Ishikawa (cell line): Measurements from ENCODE around the gene DNAJC6.

Experiments
- CEBPB ChIP-seq: IDR thresholded peaks from 2 replicates; pipeline ENCODE4 v1.6.1; 2012
- CREB1 ChIP-seq: IDR thresholded peaks from 2 replicates; pipeline ENCODE4 v1.6.1; 2012; ENCODE audit warnings: low read depth
- EGR1 ChIP-seq: IDR thresholded peaks from 2 replicates; pipeline ENCODE4 v1.6.1; 2012
- EP300 ChIP-seq: IDR thresholded peaks from 2 replicates; pipeline ENCODE4 v1.6.1; 2012; ENCODE audit warnings: borderline replicate concordance
- FOXM1 ChIP-seq: IDR thresholded peaks from 2 replicates; pipeline ENCODE4 v1.6.1; 2012; ENCODE audit warnings: low read depth, borderline replicate concordance
- MAX ChIP-seq: IDR thresholded peaks from 2 replicates; pipeline ENCODE4 v1.6.1; 2012
- NFIC ChIP-seq: IDR thresholded peaks from 2 replicates; pipeline ENCODE4 v1.6.1; 2012
- RAD21 ChIP-seq: IDR thresholded peaks from 2 replicates; pipeline ENCODE4 v1.6.1; 2012; ENCODE audit warnings: low read depth
- REST ChIP-seq: IDR thresholded peaks from 2 replicates; pipeline ENCODE4 v1.6.1; 2012; ENCODE audit warnings: low read depth, mild to moderate bottlenecking
- TAF1 ChIP-seq: IDR thresholded peaks from 2 replicates; pipeline ENCODE4 v1.6.1; 2012; ENCODE audit warnings: low read depth, mild to moderate bottlenecking
- TCF12 ChIP-seq: IDR thresholded peaks from 2 replicates; pipeline ENCODE4 v1.6.1; 2012; ENCODE audit warnings: low read depth
- TEAD4 ChIP-seq: IDR thresholded peaks from 2 replicates; pipeline ENCODE4 v1.6.1; 2012
- USF1 ChIP-seq: IDR thresholded peaks from 2 replicates; pipeline ENCODE4 v1.6.1; 2012
- YY1 ChIP-seq: IDR thresholded peaks from 2 replicates; pipeline ENCODE4 v1.6.1; 2012; ENCODE audit warnings: low read depth
- ZBTB7A ChIP-seq: IDR thresholded peaks from 2 replicates; pipeline ENCODE4 v1.6.1; 2012; ENCODE audit warnings: low read depth

The DNAJC6 gene

GRCh38 chr1:65330822-65331221, 21.5 kb downstream of the DNAJC6 start:
- TF ChIP-seq RAD21 = no peak
- peak; percentile 72 for TF ChIP-seq USF1
- TF ChIP-seq NFIC = no peak
- TF ChIP-seq EP300 = no peak
- TF ChIP-seq TEAD4 = no peak
- TF ChIP-seq TCF12 = no peak

GRCh38 chr1:65332821-65333220, 23.5 kb downstream of the DNAJC6 start:
- TF ChIP-seq CEBPB (no peak), NFIC (no peak), EGR1 (no peak), REST (no peak)

- TF ChIP-seq YY1 (no peak), NFIC (no peak), TAF1 (no peak), EP300 (no peak), TEAD4 (no peak), EGR1 (no peak), RAD21 (no peak), MAX (no peak), ZBTB7A (no peak), TCF12 (no peak), CREB1 (no peak), REST (no peak), USF1 (no peak), CEBPB (no peak), FOXM1 (no peak)
These were observed 24.7 kb downstream of the DNAJC6 start for GRCh38 chr1:65334081-65334480.

- no peak for TF ChIP-seq FOXM1
- TF ChIP-seq CEBPB = no peak
- TF ChIP-seq MAX = no peak
- TF ChIP-seq REST = peak; percentile 79
- TF ChIP-seq ZBTB7A = no peak
These were observed 30.6 kb downstream of the DNAJC6 start for GRCh38 chr1:65339866-65340468.

GRCh38 chr1:65341381-65341780, 32.0 kb downstream of the DNAJC6 start:
- TF ChIP-seq MAX (no peak), ZBTB7A (no peak), REST (no peak), USF1 (no peak)
